H1 (cell line): ENCODE measurements around the gene QSOX2. TPM values are rescaled to one million over a fixed set of nuclear protein-coding genes. Genes with fewer than 3 reads are reported as not detected.

Experiments used
- CTCF ChIA-PET: fragments of 300-600 bp; sonication (Branson Sonifier 250); formaldehyde crosslinking; loops from one replicate; lab custom pipeline; 2021; ENCODE audit not compliant: partially characterized antibody; lab: Charles Lee
- POLR2A ChIA-PET: fragments of 300-600 bp; sonication (Branson Sonifier 250); formaldehyde crosslinking; loops from one replicate; lab custom pipeline; 2021; ENCODE audit warnings: inconsistent platforms; ENCODE audit not compliant: partially characterized antibody; lab: Charles Lee
- DNase-seq, 2 experiments: peaks; one replicate each; pipeline versions ENCODE4 v3.0.0 to v3.0.0-alpha.2; 2010 to 2022; ENCODE audit warnings: low spot score in 2 of 2, low read depth in 1 of 2, mixed read lengths in 1 of 2
- FAIRE-seq: peaks from 2 replicates; lab custom pipeline; 2011; peaks lifted over from hg19 to GRCh38; lab: Jason Lieb, UNC
- H2AFZ ChIP-seq: 2 replicates; pipeline ENCODE4 v1.8.1; 2012; ENCODE audit warnings: low read length, inconsistent platforms
- H2AK5ac ChIP-seq: 2 replicates; pipeline ENCODE4 v1.6.1; 2013; ENCODE audit warnings: low read depth, low read length
- H2BK120ac ChIP-seq: replicated peaks from 2 replicates; pipeline ENCODE3; 2013; ENCODE audit warnings: low read depth, low read length, inconsistent platforms
- H2BK12ac ChIP-seq: 2 replicates; pipeline ENCODE4 v1.6.1; 2013; ENCODE audit warnings: low read depth, low read length
- H2BK15ac ChIP-seq: 2 replicates; pipeline ENCODE4 v1.6.1; 2013; ENCODE audit warnings: low read length
- H2BK20ac ChIP-seq: 2 replicates; pipeline ENCODE4 v1.6.1; 2013; ENCODE audit warnings: low read length
- H2BK5ac ChIP-seq: 2 replicates; pipeline ENCODE4 v1.6.1; 2013; ENCODE audit warnings: low read depth, low read length
- H3K14ac ChIP-seq: 2 replicates; pipeline ENCODE4 v1.6.1; 2013; ENCODE audit warnings: inconsistent platforms; ENCODE audit not compliant: insufficient read length
- H3K18ac ChIP-seq: 2 replicates; pipeline ENCODE4 v1.6.1; 2013; ENCODE audit warnings: low read length; ENCODE audit errors: extremely low read depth
- H3K23ac ChIP-seq: 2 replicates; pipeline ENCODE4 v1.6.1; 2013; ENCODE audit warnings: inconsistent platforms; ENCODE audit not compliant: insufficient read length
- H3K23me2 ChIP-seq: 2 replicates; pipeline ENCODE4 v1.6.1; 2013; ENCODE audit warnings: low read depth, low read length
- H3K27ac ChIP-seq: 2 replicates; pipeline ENCODE4 v1.6.1; 2011; ENCODE audit warnings: low read depth, low read length, inconsistent platforms
- H3K27me3 ChIP-seq, 4 experiments: replicated peaks in 1 of 4; 1 replicate in 1 of 4; 2 replicates in 3 of 4; pipeline versions ENCODE4 v1.6.1 to v1.8.1; 2011 to 2013; ENCODE audit warnings: low read length in 3 of 4, mild to moderate bottlenecking in 3 of 4, inconsistent platforms in 2 of 4, mixed read lengths in 2 of 4, moderate library complexity in 1 of 4; ENCODE audit not compliant: control insufficient read depth in 3 of 4, insufficient read depth in 3 of 4; ENCODE audit errors: extremely low read depth in 1 of 4
- H3K36me3 ChIP-seq, 4 experiments: 2 replicates each; pipeline versions ENCODE4 v1.6.1 to v1.8.1; 2011 to 2013; ENCODE audit warnings: mild to moderate bottlenecking in 4 of 4, low read length in 3 of 4, moderate library complexity in 2 of 4, control low read depth in 1 of 4, inconsistent platforms in 1 of 4; ENCODE audit not compliant: insufficient read depth in 4 of 4, control insufficient read depth in 2 of 4
- H3K4ac ChIP-seq: replicated peaks from 2 replicates; pipeline ENCODE3; 2013; ENCODE audit warnings: low read length, low read depth, mixed read lengths, inconsistent platforms; ENCODE audit not compliant: insufficient read length
- H3K4me1 ChIP-seq, 4 experiments: replicated peaks in 1 of 4; 1 replicate in 1 of 4; 2 replicates in 3 of 4; pipeline versions ENCODE4 v1.6.1 to v1.8.1; 2011 to 2013; ENCODE audit warnings: low read length in 3 of 4, inconsistent platforms in 2 of 4, mixed read lengths in 1 of 4; ENCODE audit not compliant: insufficient read depth in 4 of 4, control insufficient read depth in 3 of 4
- H3K4me2 ChIP-seq, 2 experiments: 2 replicates each; pipeline versions ENCODE4 v1.6.1 to v1.8.1; 2011 to 2013; ENCODE audit warnings: low read depth in 2 of 2, low read length in 2 of 2, control low read depth in 1 of 2, inconsistent platforms in 1 of 2, mild to moderate bottlenecking in 1 of 2; ENCODE audit not compliant: insufficient read depth in 1 of 2
- H3K4me3 ChIP-seq, 4 experiments: fragments of 200-600, 300-600 bp in 1 of 4; sonication (generic), shearing (Covaris generic), sonication (Bioruptor Twin) in 1 of 4; 2 replicates each; pipeline versions ENCODE4 v1.5.1 to v1.8.1; 2011 to 2016; ENCODE audit warnings: low read length in 4 of 4, low read depth in 3 of 4, control low read depth in 2 of 4, inconsistent platforms in 2 of 4, mild to moderate bottlenecking in 2 of 4, mixed read lengths in 1 of 4, moderate library complexity in 1 of 4; ENCODE audit not compliant: insufficient read depth in 2 of 4; ENCODE audit errors: extremely low read depth in 1 of 4
- H3K56ac ChIP-seq: replicated peaks from 2 replicates; pipeline ENCODE3; 2013; ENCODE audit warnings: low read depth, mild to moderate bottlenecking, mixed read lengths, low read length, inconsistent platforms; ENCODE audit not compliant: insufficient read length
- H3K79me1 ChIP-seq: 2 replicates; pipeline ENCODE4 v1.6.1; 2013; ENCODE audit warnings: low read depth, low read length, control low read depth
- H3K79me2 ChIP-seq, 2 experiments: 2 replicates each; pipeline versions ENCODE4 v1.6.1 to v1.8.1; 2012 to 2013; ENCODE audit warnings: low read length in 2 of 2, mild to moderate bottlenecking in 2 of 2, inconsistent platforms in 1 of 2; ENCODE audit not compliant: insufficient read depth in 2 of 2, control insufficient read depth in 1 of 2
- H3K9ac ChIP-seq, 4 experiments: replicated peaks in 1 of 4; 1 replicate in 1 of 4; 2 replicates in 3 of 4; pipeline versions ENCODE4 v1.6.1 to v1.8.1; 2011 to 2013; ENCODE audit warnings: low read depth in 3 of 4, low read length in 3 of 4, control low read depth in 2 of 4, mild to moderate bottlenecking in 2 of 4, moderate library complexity in 2 of 4, inconsistent platforms in 1 of 4; ENCODE audit errors: extremely low read depth in 1 of 4
- H3K9me3 ChIP-seq, 2 experiments: 2 replicates each; pipeline versions ENCODE4 v1.6.1 to v1.8.1; 2012 to 2013; ENCODE audit warnings: mild to moderate bottlenecking in 2 of 2, moderate library complexity in 2 of 2, control low read depth in 1 of 2, inconsistent platforms in 1 of 2, low read depth in 1 of 2, low read length in 1 of 2, mixed read lengths in 1 of 2; ENCODE audit not compliant: insufficient read depth in 2 of 2
- H4K20me1 ChIP-seq, 2 experiments: replicated peaks in 1 of 2; 2 replicates each; pipeline versions ENCODE3 to v1.8.1; 2011 to 2013; ENCODE audit warnings: inconsistent platforms in 2 of 2, low read length in 2 of 2, mild to moderate bottlenecking in 1 of 2; ENCODE audit not compliant: insufficient read depth in 2 of 2, control insufficient read depth in 1 of 2
- H4K5ac ChIP-seq: 2 replicates; pipeline ENCODE4 v1.6.1; 2013; ENCODE audit warnings: low read length, low read depth, mixed read lengths, inconsistent platforms; ENCODE audit not compliant: insufficient read length
- H4K8ac ChIP-seq: 2 replicates; pipeline ENCODE4 v1.8.0; 2013; ENCODE audit warnings: mild to moderate bottlenecking, moderate library complexity, low read length, inconsistent platforms; ENCODE audit not compliant: insufficient read depth; ENCODE audit errors: extremely low read depth
- H4K91ac ChIP-seq: replicated peaks from 2 replicates; pipeline ENCODE3; 2013; ENCODE audit warnings: low read length, mixed read lengths, inconsistent platforms; ENCODE audit not compliant: insufficient read length
- CEBPB ChIP-seq: IDR thresholded peaks from 2 replicates; pipeline ENCODE4 v1.6.1; 2012; ENCODE audit warnings: low read depth, low read length
- GABPA ChIP-seq: IDR thresholded peaks from 2 replicates; pipeline ENCODE4 v1.6.1; 2011; ENCODE audit warnings: mild to moderate bottlenecking, low read length, moderate library complexity, borderline replicate concordance; ENCODE audit not compliant: insufficient read depth
- RAD21 ChIP-seq, 2 experiments: IDR thresholded peaks in 1 of 2; conservative IDR thresholded peaks in 1 of 2; 2 replicates each; pipeline ENCODE4 v1.6.1; 2011; ENCODE audit warnings: low read depth in 2 of 2, low read length in 2 of 2, improper control_type of control experiment in 1 of 2, inconsistent platforms in 1 of 2, mild to moderate bottlenecking in 1 of 2, moderate library complexity in 1 of 2
- WGBS, 2 experiments: shearing (Covaris generic) in 1 of 2; methylation state at CpG; one replicate each; pipeline versions ENCODE4 v1.1.6 to v1.1.7; 2013 to 2015; ENCODE audit warnings: low lambda C conversion rate in 2 of 2, mixed read lengths in 2 of 2, inconsistent platforms in 1 of 2, low coverage in 1 of 2, missing lambda C conversion rate in 1 of 2; ENCODE audit not compliant: insufficient replicate concordance in 2 of 2, insufficient coverage in 1 of 2, insufficient read length in 1 of 2; ENCODE audit errors: extremely low coverage in 1 of 2, missing lambda C conversion rate in 1 of 2; 5-methylcytosine and 5-hydroxymethylcytosine counted together
- polyA plus RNA-seq, 7 experiments: library from polyadenylated mRNA; depleted of rRNA in 3 of 7; stranded (reverse) in 5 of 7; unstranded in 2 of 7; fragments of >200 nt in 5 of 7; fragments of 200-250 nt in 2 of 7; gene quantifications; 1 replicate in 5 of 7; 2 replicates in 1 of 7; 4 replicates in 1 of 7; pipeline versions ENCODE4 v1.2.1 to v1.2.3, GENCODE V29; 2011 to 2013; ENCODE audit warnings: missing spikeins in 2 of 7, mixed read lengths in 2 of 7
- total RNA-seq: library from RNA; stranded (reverse); fragmentation: NEBNext Ultra II Directional; extraction: Animal tissue kit (Norgen Biotek cat#: 25700); gene quantifications from 2 replicates; pipeline ENCODE4 v1.2.1, GENCODE V29; 2021
- TF ChIP-seq, protein P1 (sequence below), 3 experiments: IDR thresholded peaks; 1 replicate in 2 of 3; 2 replicates in 1 of 3; pipeline versions ENCODE4 v1.5.1 to v1.6.1; 2011; ENCODE audit warnings: low read length in 3 of 3, mild to moderate bottlenecking in 3 of 3, inconsistent platforms in 2 of 3, low read depth in 1 of 3, moderate library complexity in 1 of 3; ENCODE audit not compliant: insufficient read depth in 1 of 3; ENCODE audit errors: control extremely low read depth in 1 of 3

Gene QSOX2
- total and polyA plus RNA-seq, 2 of the 8 experiments (the other 6 are each of a cell fraction or from before 2014, with no cell fraction given) = 18.0 to 28.6 TPM

DNA sequence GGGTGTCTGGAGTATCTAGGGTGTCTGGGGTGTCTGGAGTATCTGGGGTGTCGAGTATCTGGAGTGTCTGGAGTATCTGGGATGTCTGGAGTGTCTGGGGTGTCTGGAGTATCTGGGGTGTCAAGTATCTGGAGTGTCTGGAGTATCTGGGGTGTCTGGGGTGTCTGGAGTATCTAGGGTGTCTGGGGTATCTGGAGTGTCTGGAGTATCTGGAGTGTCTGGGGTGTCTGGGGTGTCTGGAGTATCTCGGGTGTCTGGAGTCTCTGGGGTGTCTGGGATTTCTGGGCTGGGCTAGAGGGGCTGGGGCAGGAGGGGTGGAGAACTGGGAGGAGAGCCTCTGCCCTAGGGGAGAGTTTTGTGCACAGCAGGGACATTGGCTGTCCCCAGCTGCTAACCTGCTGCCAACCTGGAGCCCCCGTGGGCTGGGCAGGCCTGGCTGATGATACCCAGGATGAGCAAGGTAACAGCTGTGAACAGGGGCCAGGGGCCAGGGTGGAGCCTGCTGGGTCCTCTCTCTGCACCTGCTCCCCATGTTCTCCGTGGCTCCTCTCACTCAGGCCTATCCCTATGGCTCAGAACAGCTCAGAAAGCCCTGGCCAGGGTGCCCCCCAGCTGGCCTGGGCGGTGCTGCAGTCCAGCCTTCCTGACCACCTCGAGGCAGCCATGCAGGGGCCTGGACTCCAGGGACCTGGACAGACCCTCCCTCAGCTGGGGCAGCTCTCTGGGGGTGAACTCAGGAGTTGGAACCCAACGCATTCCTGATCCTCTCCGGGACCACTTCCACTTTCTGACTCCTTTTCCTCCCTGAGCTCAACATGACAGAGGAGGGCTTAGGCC is 70.6 kb downstream of the QSOX2 start:
- no peak for FAIRE-seq
- Histone ChIP-seq H2BK15ac (peak overlapping the region; percentile 81), H3K14ac (no peak overlapping the region), H3K4me3 (no peak overlapping the region), H3K27me3 (no peaks in the 10 kb centered on the region), H3K79me1 (no peaks in the 10 kb centered on the region), H3K23me2 (peaks cover 5% of the 10 kb centered on the region; the same call in 1 of the 2 replicates), H3K4ac (no peak overlapping the region), H3K27ac (no peak overlapping the region), H3K4me2 (no peak overlapping the region), H4K91ac (peak overlapping the region; percentile 10), H3K9ac (no peak overlapping the region), H4K20me1 (peaks cover 0 to 2% of the 10 kb centered on the region in 2 experiments), H3K9me3 (no peaks in the 10 kb centered on the region), H3K36me3 (no peaks in the 10 kb centered on the region), H3K79me2 (no peaks in the 10 kb centered on the region), H3K18ac (no peak overlapping the region), H2AFZ (no peak overlapping the region), H3K23ac (no peak overlapping the region), H2AK5ac (no peak overlapping the region), H3K4me1 (peaks cover 0 to 31% (median 22%) of the 10 kb centered on the region in 4 experiments; a peak in 6 of 7 replicates), H2BK20ac (no peak overlapping the region), H2BK12ac (no peak overlapping the region), H3K56ac (no peak overlapping the region), H2BK120ac (no peak overlapping the region), H4K5ac (peak overlapping the region; percentile 12), H4K8ac (peak overlapping the region; percentile 53; the same call in 1 of the 2 replicates), H2BK5ac (no peak overlapping the region)
- TF ChIP-seq, protein P1, sequence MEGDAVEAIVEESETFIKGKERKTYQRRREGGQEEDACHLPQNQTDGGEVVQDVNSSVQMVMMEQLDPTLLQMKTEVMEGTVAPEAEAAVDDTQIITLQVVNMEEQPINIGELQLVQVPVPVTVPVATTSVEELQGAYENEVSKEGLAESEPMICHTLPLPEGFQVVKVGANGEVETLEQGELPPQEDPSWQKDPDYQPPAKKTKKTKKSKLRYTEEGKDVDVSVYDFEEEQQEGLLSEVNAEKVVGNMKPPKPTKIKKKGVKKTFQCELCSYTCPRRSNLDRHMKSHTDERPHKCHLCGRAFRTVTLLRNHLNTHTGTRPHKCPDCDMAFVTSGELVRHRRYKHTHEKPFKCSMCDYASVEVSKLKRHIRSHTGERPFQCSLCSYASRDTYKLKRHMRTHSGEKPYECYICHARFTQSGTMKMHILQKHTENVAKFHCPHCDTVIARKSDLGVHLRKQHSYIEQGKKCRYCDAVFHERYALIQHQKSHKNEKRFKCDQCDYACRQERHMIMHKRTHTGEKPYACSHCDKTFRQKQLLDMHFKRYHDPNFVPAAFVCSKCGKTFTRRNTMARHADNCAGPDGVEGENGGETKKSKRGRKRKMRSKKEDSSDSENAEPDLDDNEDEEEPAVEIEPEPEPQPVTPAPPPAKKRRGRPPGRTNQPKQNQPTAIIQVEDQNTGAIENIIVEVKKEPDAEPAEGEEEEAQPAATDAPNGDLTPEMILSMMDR (IDR thresholded peaks at IDR 0.05; ENCODE audit: control extremely low read depth in 1 of 3, insufficient read depth in 1 of 3, low read depth in 1 of 3, low read length in 3 of 3) = peak in 2 of 3 experiments; percentile 2 to 5; a peak in 1 of 4 replicates
- no peak for TF ChIP-seq CEBPB
- 0 out of 2 replicates have a peak, but pooled peaks have one; percentile 52 for TF ChIP-seq GABPA
- peak in 1 of 2 experiments; percentile 11; a peak in 1 of 4 replicates for TF ChIP-seq RAD21 (IDR thresholded peaks at IDR 0.05 in 1 of 2, conservative IDR thresholded peaks at IDR 0.05 in 1 of 2; ENCODE audit: low read depth in 2 of 2, low read length in 2 of 2)
- CTCF ChIA-PET = interaction anchor here (0.6 to 1.9 kb wide), 14 partner anchors 10 to 109 kb away, joined by 3 to 7 read pairs (median 4); no protein-coding TSS in a partner anchor
- WGBS, 2 experiments = 81% methylated on average over 8 of the region's 8 CpGs; no CpG with 5 or more reads in 1 of the 2 experiments
- DNase-seq = peak in 1 of 2 experiments; percentile 49
- POLR2A ChIA-PET = interaction anchor here (0.8 to 1.3 kb wide), 2 partner anchors 22 to 24 kb away, joined by 3 read pairs; no protein-coding TSS in a partner anchor
